Gastrocnemius medialis (tissue), 4 donors: ENCODE results near the gene ALG8. TPM values are rescaled to one million over a fixed set of nuclear protein-coding genes. Genes with fewer than 3 reads are reported as not detected.
A peak's percentile ranks its signal among the peaks of the same experiment; 100 is the strongest.

Source experiments
- ATAC-seq, 2 donors: fragments of 150-250 bp; one replicate each; pipeline ENCODE4 v1.9.1; 2016
- DNase-seq, 2 donors: peaks; one replicate each; pipeline ENCODE4 v3.0.0-alpha.2; 2019
- H3K27ac ChIP-seq, 4 donors: fragments of 200-600 bp; sonication (generic); 1 replicate in 1 of 4; 2 replicates in 3 of 4; pipeline ENCODE4 v1.5.1; 2016 to 2018; ENCODE audit warnings: mild to moderate bottlenecking in 2 of 4, moderate library complexity in 1 of 4
- H3K27me3 ChIP-seq, 3 donors: fragments of 200-600 bp; sonication (generic) in 2 of 3; 1 replicate in 1 of 3; 2 replicates in 2 of 3; pipeline versions ENCODE4 v1.5.1 to v1.6.0; 2016 to 2019; ENCODE audit warnings: mild to moderate bottlenecking in 1 of 3, moderate library complexity in 1 of 3
- H3K36me3 ChIP-seq, 2 donors: fragments of 200-600 bp; sonication (generic) in 1 of 2; one replicate each; pipeline ENCODE4 v1.5.1; 2017 to 2018
- H3K4me1 ChIP-seq, 2 donors: fragments of 200-600 bp; sonication (generic) in 1 of 2; one replicate each; pipeline ENCODE4 v1.5.1; 2016 to 2017; ENCODE audit warnings: mild to moderate bottlenecking in 2 of 2
- H3K4me3 ChIP-seq, 4 donors: fragments of 200-600 bp; sonication (generic) in 3 of 4; 1 replicate in 1 of 4; 2 replicates in 3 of 4; pipeline ENCODE4 v1.5.1; 2016 to 2019; ENCODE audit warnings: mild to moderate bottlenecking in 2 of 4
- H3K9me3 ChIP-seq, 3 donors: fragments of 200-600 bp; sonication (generic) in 2 of 3; 1 replicate in 1 of 3; 2 replicates in 2 of 3; pipeline ENCODE4 v1.5.1; 2016 to 2019
- CTCF ChIP-seq, 5 experiments: fragments of 450-650 bp in 3 of 5; fragments of 200-600 bp in 2 of 5; sonication (generic) in 2 of 5; IDR thresholded peaks in 4 of 5; conservative IDR thresholded peaks in 1 of 5; 1 replicate in 4 of 5; 2 replicates in 1 of 5; pipeline ENCODE4 v1.5.1; 2016 to 2019; ENCODE audit warnings: antibody characterized with exemption in 5 of 5, mild to moderate bottlenecking in 3 of 5, moderate library complexity in 3 of 5
- POLR2A ChIP-seq, 2 donors: fragments of 450-650 bp; IDR thresholded peaks; one replicate each; pipeline ENCODE4 v1.6.1; 2017; ENCODE audit warnings: antibody characterized with exemption in 2 of 2, mild to moderate bottlenecking in 2 of 2, moderate library complexity in 2 of 2
- in situ Hi-C, 4 donors: fragments of 200-750 bp; cut with MboI; loops; one replicate each; pipeline versions ENCODE4 v1.15.0 to v1.8.0; 2017; ENCODE audit warnings: low sequenced_read_pairs in 4 of 4
- intact Hi-C: fragments of 100-400 bp; cut with DNase I; formaldehyde crosslinking; loops from one replicate; pipeline ENCODE4 v1.15.1; 2023; ENCODE audit warnings: low total_unique reads
- total RNA-seq, 4 donors: library from RNA; depleted of rRNA; stranded (reverse); fragments of >200 nt; gene quantifications; one replicate each; pipeline versions ENCODE4 v1.1.0 to v1.2.3, GENCODE V29; 2016

Gene ALG8
- total RNA-seq, 4 donors from 2014 or later, result 9.0 to 12.9 (median 10.9) TPM

- no peak overlapping the region for H3K4me3 ChIP-seq
- TF ChIP-seq CTCF (IDR thresholded peaks at IDR 0.05 in 4 of 5, conservative IDR thresholded peaks at IDR 0.05 in 1 of 5), result no peak
- TF ChIP-seq POLR2A (IDR thresholded peaks at IDR 0.05), result no peak
- peaks cover 0 to 5% of the 10 kb centered on the region in 2 donors for H3K36me3 ChIP-seq
- peak overlapping the region in 3 of 4 donors; percentile 47 to 71 (median 50) for H3K27ac ChIP-seq
- DNase-seq, result no peak
- no peaks in the 10 kb centered on the region for H3K9me3 ChIP-seq
- H3K4me1 ChIP-seq, result peaks cover 0 to 14% of the 10 kb centered on the region in 2 donors
- ATAC-seq, result peak; percentile 61 to 80
- in situ Hi-C loops (loop anchor here in 1 of 4 donors (25.0 kb wide), 1 partner anchor 111 kb away; no protein-coding TSS in a partner anchor), intact Hi-C loops (no loop called here)
- no peaks in the 10 kb centered on the region for H3K27me3 ChIP-seq
Measured at GRCh38 chr11:78100676-78101472, 38.6 kb downstream of the ALG8 start.

- DNase-seq (no peak), ATAC-seq (peak; percentile 66 to 71)
- H3K36me3 ChIP-seq, result peaks cover 0 to 5% of the 10 kb centered on the region in 2 donors
- TF ChIP-seq POLR2A (IDR thresholded peaks at IDR 0.05) (no peak), CTCF (IDR thresholded peaks at IDR 0.05 in 4 of 5, conservative IDR thresholded peaks at IDR 0.05 in 1 of 5) (no peak)
- H3K4me1 ChIP-seq, result peaks cover 0 to 14% of the 10 kb centered on the region in 2 donors
- H3K4me3 ChIP-seq, result no peak overlapping the region
- H3K9me3 ChIP-seq, result no peaks in the 10 kb centered on the region
- intact Hi-C loops, result no loop called here
- H3K27ac ChIP-seq, result peak overlapping the region in 3 of 4 donors; percentile 47 to 71 (median 50)
- in situ Hi-C loops, result loop anchor here in 1 of 4 donors (25.0 kb wide), 1 partner anchor 112 kb away; no protein-coding TSS in a partner anchor
- no peaks in the 10 kb centered on the region for H3K27me3 ChIP-seq
Measured at GRCh38 chr11:78100261-78100660, 39.2 kb downstream of the ALG8 start.

GRCh38 chr11:78099666-78100065, 39.8 kb downstream of the ALG8 start:
- no peak for TF ChIP-seq CTCF (IDR thresholded peaks at IDR 0.05 in 4 of 5, conservative IDR thresholded peaks at IDR 0.05 in 1 of 5)
- TF ChIP-seq POLR2A (IDR thresholded peaks at IDR 0.05), result no peak
- in situ Hi-C loops (loop anchor here in 1 of 4 donors (25.0 kb wide), 1 partner anchor 113 kb away; no protein-coding TSS in a partner anchor), intact Hi-C loops (no loop called here)
- H3K27ac ChIP-seq, result peak overlapping the region in 2 of 4 donors; percentile 47 to 71
- H3K4me1 ChIP-seq, result peaks cover 0 to 14% of the 10 kb centered on the region in 2 donors
- H3K4me3 ChIP-seq, result no peak overlapping the region
- no peaks in the 10 kb centered on the region for H3K9me3 ChIP-seq
- ATAC-seq (peak in 1 of 2 donors; percentile 46), DNase-seq (no peak)
- H3K27me3 ChIP-seq, result no peaks in the 10 kb centered on the region
- H3K36me3 ChIP-seq, result peaks cover 0 to 5% of the 10 kb centered on the region in 2 donors

- H3K4me3 ChIP-seq, result no peak overlapping the region
- H3K9me3 ChIP-seq, result no peaks in the 10 kb centered on the region
- intact Hi-C loops, result no loop called here
- no peaks in the 10 kb centered on the region for H3K27me3 ChIP-seq
- H3K27ac ChIP-seq, result no peak overlapping the region
- DNase-seq (no peak), ATAC-seq (no peak)
- H3K4me1 ChIP-seq, result peaks cover 0 to 14% of the 10 kb centered on the region in 2 donors
- in situ Hi-C loops, result no loop called here
- peaks cover 0 to 5% of the 10 kb centered on the region in 2 donors for H3K36me3 ChIP-seq
- TF ChIP-seq CTCF (IDR thresholded peaks at IDR 0.05 in 4 of 5, conservative IDR thresholded peaks at IDR 0.05 in 1 of 5) (no peak), POLR2A (IDR thresholded peaks at IDR 0.05) (no peak)
Measured at GRCh38 chr11:78097666-78098385, 41.6 kb downstream of the ALG8 start.
